ENCODE measurements around the gene CNTNAP5.

The CNTNAP5 gene

GRCh38 chr2:124725187-124725586 is 700.1 kb downstream of the CNTNAP5 start:
- no peak for TF ChIP-seq CTCF (IDR thresholded peaks at IDR 0.05; ENCODE audit: low read depth, low read length)

GRCh38 chr2:124740636-124741035 is 715.5 kb downstream of the CNTNAP5 start:
- H3K4me3 ChIP-seq (ENCODE audit: low read depth, low read length), result no peak overlapping the region
- TF ChIP-seq CTCF (IDR thresholded peaks at IDR 0.05; ENCODE audit: low read depth, low read length), result no peak

More at GRCh38 chr2:124725187-124725586, 700.1 kb downstream of the CNTNAP5 start:
- H3K4me3 ChIP-seq (ENCODE audit: low read depth, low read length), result no peak overlapping the region

GRCh38 chr2:124753842-124754241 is 728.8 kb downstream of the CNTNAP5 start:
- no peak overlapping the region for H3K4me3 ChIP-seq (ENCODE audit: low read depth, low read length)
- TF ChIP-seq CTCF (IDR thresholded peaks at IDR 0.05; ENCODE audit: low read depth, low read length), result no peak

GRCh38 chr2:124755386-124755785 is 730.3 kb downstream of the CNTNAP5 start:
- H3K4me3 ChIP-seq (ENCODE audit: low read depth, low read length), result no peak overlapping the region
- no peak for TF ChIP-seq CTCF (IDR thresholded peaks at IDR 0.05; ENCODE audit: low read depth, low read length)

DNA sequence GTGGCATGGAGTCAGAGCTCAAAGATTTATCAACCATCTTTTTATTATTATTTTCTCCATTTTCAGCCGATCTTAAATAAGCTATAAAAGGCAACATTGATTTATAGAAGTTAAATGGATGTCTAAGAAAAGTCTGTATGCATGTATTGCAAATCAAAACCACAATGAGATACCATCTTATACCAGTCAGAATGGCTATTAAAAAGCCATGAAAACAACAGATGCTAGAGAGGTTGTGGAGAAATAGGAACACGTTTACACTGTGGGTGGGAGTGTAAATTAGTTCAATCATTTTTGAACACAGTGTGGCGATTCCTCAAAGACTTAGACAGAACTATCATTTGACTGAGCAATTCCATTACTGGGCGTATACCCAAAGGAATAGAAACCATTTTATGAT is 731.0 kb downstream of the CNTNAP5 start:
- TF ChIP-seq CTCF (IDR thresholded peaks at IDR 0.05; ENCODE audit: low read depth, low read length), result no peak
- H3K4me3 ChIP-seq (ENCODE audit: low read depth, low read length), result no peak overlapping the region

DNA sequence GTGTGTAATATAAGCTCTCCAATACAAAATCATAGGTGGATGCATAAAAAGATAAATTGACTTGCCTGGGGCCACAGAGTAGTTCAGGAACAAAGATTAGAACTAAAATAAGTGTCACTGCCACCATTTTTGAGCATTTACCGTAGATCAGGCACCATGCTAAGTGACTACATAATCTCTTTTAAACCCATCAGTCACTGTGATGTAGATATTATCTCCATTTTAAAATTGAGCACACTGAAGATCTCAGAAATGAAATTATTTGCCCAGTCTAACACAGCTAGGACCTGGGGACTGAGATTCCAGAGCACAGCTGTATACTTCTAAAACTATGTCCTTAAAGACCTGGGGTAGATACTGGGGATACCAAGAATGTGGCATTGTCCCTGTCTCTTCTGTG is 737.3 kb downstream of the CNTNAP5 start:
- TF ChIP-seq CTCF (IDR thresholded peaks at IDR 0.05; ENCODE audit: low read depth, low read length), result no peak
- no peak overlapping the region for H3K4me3 ChIP-seq (ENCODE audit: low read depth, low read length)

GRCh38 chr2:124763611-124764010 is 738.5 kb downstream of the CNTNAP5 start:
- no peak for TF ChIP-seq CTCF (IDR thresholded peaks at IDR 0.05; ENCODE audit: low read depth, low read length)
- H3K4me3 ChIP-seq (ENCODE audit: low read depth, low read length), result no peak overlapping the region
